SJSA1 (cell line): Measurements from ENCODE around the gene BPI. TPM values are rescaled to one million over a fixed set of nuclear protein-coding genes. Genes with fewer than 3 reads are reported as not detected.

ENCODE experiments used
- DNase-seq, 2 experiments: peaks; one replicate each; pipeline ENCODE4 v3.0.0-alpha.2; 2015 to 2020; ENCODE audit warnings: low spot score in 2 of 2, low read depth in 1 of 2
- H3K27ac ChIP-seq: fragments of 250-450 bp; sonication (Bioruptor Pico); 2 replicates; pipeline ENCODE4 v1.5.1; 2020; ENCODE audit warnings: mild to moderate bottlenecking, moderate library complexity
- H3K27me3 ChIP-seq: fragments of 250-450 bp; sonication (Bioruptor Pico); replicated peaks from 2 replicates; pipeline ENCODE4 v1.5.1; 2020; ENCODE audit warnings: mild to moderate bottlenecking, moderate library complexity
- H3K36me3 ChIP-seq: fragments of 250-450 bp; sonication (Bioruptor Pico); 2 replicates; pipeline ENCODE4 v1.5.1; 2020; ENCODE audit warnings: mild to moderate bottlenecking
- H3K4me1 ChIP-seq: fragments of 250-450 bp; sonication (Bioruptor Pico); replicated peaks from 2 replicates; pipeline ENCODE4 v1.6.1; 2021; ENCODE audit warnings: mild to moderate bottlenecking
- H3K4me3 ChIP-seq: fragments of 250-450 bp; sonication (Bioruptor Pico); 2 replicates; pipeline ENCODE4 v1.5.1; 2020; ENCODE audit warnings: mild to moderate bottlenecking
- H3K9me3 ChIP-seq: fragments of 250-450 bp; sonication (Bioruptor Pico); replicated peaks from 2 replicates; pipeline ENCODE4 v1.5.1; 2020; ENCODE audit warnings: mild to moderate bottlenecking
- total RNA-seq: library from RNA; depleted of rRNA; stranded (reverse); fragments of >200 nt; shearing (Covaris generic); gene quantifications from 2 replicates; pipeline ENCODE4 v1.2.3, GENCODE V29; 2014; rRNA removed

Gene BPI
- total RNA-seq, 1 experiment from 2014 or later = 0.11 TPM

- no peak overlapping the region for H3K4me3 ChIP-seq
- DNase-seq = no peak
- H3K9me3 ChIP-seq = no peaks in the 10 kb centered on the region
- no peaks in the 10 kb centered on the region for H3K36me3 ChIP-seq
- H3K4me1 ChIP-seq = no peaks in the 10 kb centered on the region
- no peaks in the 10 kb centered on the region; the same call in 1 of the 2 replicates for H3K27me3 ChIP-seq
- no peak overlapping the region for H3K27ac ChIP-seq
These were observed 82.9 kb downstream of the BPI start for GRCh38 chr20:38386851-38387250.

Other genes starting within 250 kb of the BPI start
- 32.2 and 34.9 TPM in 2 replicates for gene TGM2, start 138.9 kb upstream of the BPI start, total RNA-seq
- 0.03 and 0.44 TPM in 2 replicates for gene KIAA1755, start 43.4 kb upstream of the BPI start, total RNA-seq
- not detected in 2 replicates for gene LBP, start 42.3 kb downstream of the BPI start, total RNA-seq
- 10.3 and 16.2 TPM in 2 replicates for gene SNHG17, start 131.2 kb downstream of the BPI start, total RNA-seq
- 17.6 and 21.9 TPM in 2 replicates for gene RALGAPB, start 168.7 kb downstream of the BPI start, total RNA-seq